CD14-positive monocyte (primary cell): ENCODE data around the gene STARD6. TPM values are rescaled to one million over a fixed set of nuclear protein-coding genes. Genes with fewer than 3 reads are reported as not detected.

Experiments used
- DNase-seq, 3 donors: peaks; one replicate each; pipeline ENCODE4 v3.0.0-alpha.2; 2011 to 2022
- H2AFZ ChIP-seq: 2 replicates; pipeline ENCODE4 v1.6.0; 2012; ENCODE audit warnings: mild to moderate bottlenecking, low read depth, low read length, inconsistent platforms; ENCODE audit not compliant: insufficient read depth, poor library complexity, severe bottlenecking
- H3K27ac ChIP-seq, 2 donors: 1 replicate in 1 of 2; 2 replicates in 1 of 2; pipeline ENCODE4 v1.5.1; 2012 to 2013; ENCODE audit warnings: low read length in 2 of 2, control low read depth in 1 of 2, inconsistent platforms in 1 of 2, low read depth in 1 of 2, mild to moderate bottlenecking in 1 of 2
- H3K27me3 ChIP-seq, 2 donors: one replicate each; pipeline versions ENCODE4 v1.6.0 to v1.6.1; 2011 to 2013; ENCODE audit warnings: low read length in 2 of 2; ENCODE audit not compliant: control insufficient read depth in 2 of 2, insufficient read depth in 2 of 2
- H3K36me3 ChIP-seq, 2 donors: replicated peaks in 1 of 2; 1 replicate in 1 of 2; 2 replicates in 1 of 2; pipeline versions ENCODE4 v1.5.1 to v1.6.1; 2012 to 2013; ENCODE audit warnings: low read length in 2 of 2, control low read depth in 1 of 2, inconsistent platforms in 1 of 2, mild to moderate bottlenecking in 1 of 2; ENCODE audit not compliant: insufficient read depth in 2 of 2, control insufficient read depth in 1 of 2
- H3K4me1 ChIP-seq, 2 donors: 1 replicate in 1 of 2; 2 replicates in 1 of 2; pipeline versions ENCODE4 v1.5.1 to v1.6.1; 2012 to 2013; ENCODE audit warnings: low read length in 2 of 2, control low read depth in 1 of 2, inconsistent platforms in 1 of 2, mild to moderate bottlenecking in 1 of 2, moderate library complexity in 1 of 2; ENCODE audit not compliant: insufficient read depth in 2 of 2, control insufficient read depth in 1 of 2
- H3K4me2 ChIP-seq: replicated peaks from 2 replicates; pipeline ENCODE3; 2012; ENCODE audit warnings: low read length, moderate library complexity, mild to moderate bottlenecking; ENCODE audit not compliant: poor library complexity, severe bottlenecking; ENCODE audit errors: extremely low read depth
- H3K4me3 ChIP-seq, 3 experiments: fragments of 200-600 bp in 1 of 3; sonication (generic) in 1 of 3; replicated peaks in 1 of 3; 1 replicate in 2 of 3; 2 replicates in 1 of 3; pipeline ENCODE4 v1.5.1; 2011 to 2013; ENCODE audit warnings: low read length in 3 of 3, mild to moderate bottlenecking in 3 of 3, control low read depth in 2 of 3, low read depth in 2 of 3, inconsistent platforms in 1 of 3, moderate library complexity in 1 of 3
- H3K79me2 ChIP-seq: 2 replicates; pipeline ENCODE4 v1.6.0; 2012; ENCODE audit warnings: mild to moderate bottlenecking, control low read depth, inconsistent platforms, low read length, moderate library complexity; ENCODE audit not compliant: insufficient read depth
- H3K9ac ChIP-seq: 2 replicates; pipeline ENCODE4 v1.6.0; 2017; ENCODE audit warnings: low read length, mild to moderate bottlenecking; ENCODE audit not compliant: insufficient read depth, poor library complexity, severe bottlenecking
- H3K9me3 ChIP-seq, 2 donors: replicated peaks in 1 of 2; 1 replicate in 1 of 2; 2 replicates in 1 of 2; pipeline versions ENCODE4 v1.5.1 to v1.6.1; 2012 to 2013; ENCODE audit warnings: low read length in 2 of 2, control low read depth in 1 of 2; ENCODE audit not compliant: control insufficient read depth in 1 of 2, insufficient read depth in 1 of 2
- H4K20me1 ChIP-seq: 2 replicates; pipeline ENCODE4 v1.6.0; 2012; ENCODE audit warnings: mild to moderate bottlenecking, low read length, control low read depth, moderate library complexity; ENCODE audit not compliant: insufficient read depth
- H3K27ac Mint-ChIP-seq, 7 donors: one replicate each; pipeline ENCODE4 v1.8.0; 2020; ENCODE audit warnings: mild to moderate bottlenecking in 7 of 7, mixed read lengths in 7 of 7, moderate library complexity in 6 of 7, inconsistent platforms in 2 of 7
- H3K27me3 Mint-ChIP-seq, 3 donors: one replicate each; pipeline ENCODE4 v1.8.0; 2021 to 2022; ENCODE audit warnings: low read depth in 3 of 3, mild to moderate bottlenecking in 3 of 3, mixed read lengths in 3 of 3, moderate library complexity in 3 of 3, inconsistent platforms in 1 of 3
- H3K36me3 Mint-ChIP-seq, 2 donors: one replicate each; pipeline ENCODE4 v1.8.0; 2020; ENCODE audit warnings: mixed read lengths in 2 of 2, inconsistent platforms in 1 of 2, mild to moderate bottlenecking in 1 of 2
- H3K4me1 Mint-ChIP-seq: one replicate; pipeline ENCODE4 v1.8.0; 2020; ENCODE audit warnings: mild to moderate bottlenecking, mixed read lengths
- H3K4me3 Mint-ChIP-seq, 2 donors: one replicate each; pipeline ENCODE4 v1.8.0; 2020; ENCODE audit warnings: mild to moderate bottlenecking in 2 of 2, mixed read lengths in 2 of 2, moderate library complexity in 1 of 2
- H3K9me3 Mint-ChIP-seq, 7 donors: one replicate each; pipeline ENCODE4 v1.8.0; 2020 to 2022; ENCODE audit warnings: mixed read lengths in 7 of 7, mild to moderate bottlenecking in 6 of 7, moderate library complexity in 6 of 7, inconsistent platforms in 2 of 7
- WGBS: methylation state at CpG from one replicate; pipeline ENCODE4 v1.1.5; 2013; ENCODE audit warnings: missing lambda C conversion rate; ENCODE audit not compliant: insufficient coverage; 5-methylcytosine and 5-hydroxymethylcytosine counted together
- intact Hi-C, 2 donors: fragments of 100-400 bp; cut with micrococcal nuclease; formaldehyde crosslinking; loops; one replicate each; pipeline versions ENCODE4 v1.15.0 to v1.15.1; 2023
- polyA plus RNA-seq, 3 donors: library from polyadenylated mRNA; depleted of rRNA in 1 of 3; unstranded in 2 of 3; stranded (reverse) in 1 of 3; fragments of 300-500 nt in 2 of 3; fragments of >200 nt in 1 of 3; fragmentation: Illumina TruSeq in 2 of 3; gene quantifications; 1 replicate in 2 of 3; 2 replicates in 1 of 3; pipeline ENCODE4 v1.2.3, GENCODE V29; 2012 to 2021
- TF ChIP-seq, protein P1 (sequence below): fragments of 200-600 bp; IDR thresholded peaks from one replicate; pipeline ENCODE4 v1.8.0; 2022; ENCODE audit warnings: antibody characterized with exemption, mild to moderate bottlenecking

The STARD6 gene
- polyA plus RNA-seq, 3 donors: not detected

DNA sequence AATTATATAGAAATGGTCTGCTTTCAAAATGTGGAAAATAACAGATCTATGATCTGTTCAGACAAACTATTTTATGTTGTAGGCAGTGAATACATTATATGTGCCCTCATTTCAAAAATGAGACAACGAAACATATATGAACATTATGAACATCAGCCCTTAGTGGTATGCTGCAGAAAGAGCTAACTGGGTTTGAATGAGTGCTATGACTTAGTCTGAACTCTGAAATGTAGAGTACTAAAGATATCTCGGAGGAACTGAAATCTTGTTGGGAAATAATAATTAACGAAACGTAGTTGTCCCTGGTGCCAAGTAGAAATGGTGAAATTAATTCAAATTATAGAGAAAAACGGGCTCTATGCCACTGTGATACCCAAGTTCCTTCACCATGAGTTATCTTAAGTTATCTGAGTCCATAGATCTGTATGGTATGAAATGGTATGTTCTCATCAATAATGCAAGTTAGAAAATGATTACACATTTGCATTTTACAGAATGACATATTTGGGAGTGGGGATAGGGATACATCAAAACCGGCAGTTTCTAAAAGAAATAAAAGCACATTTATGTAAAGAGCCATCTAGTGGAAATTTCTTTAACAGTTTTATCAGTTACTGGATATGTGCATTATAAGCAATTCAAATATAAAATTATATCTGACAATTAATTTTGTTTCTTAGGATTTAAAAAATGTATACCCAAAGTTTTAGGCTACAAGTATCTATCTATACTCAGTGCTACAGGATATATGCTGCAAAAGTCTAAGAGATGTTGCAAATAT, 26.7 kb downstream of the STARD6 start:
- Histone ChIP-seq H3K4me2 (no peak overlapping the region), H3K79me2 (no peaks in the 10 kb centered on the region), H3K9me3 (no peaks in the 10 kb centered on the region), H3K4me3 (no peak overlapping the region), H3K9ac (no peak overlapping the region), H4K20me1 (no peaks in the 10 kb centered on the region), H2AFZ (no peak overlapping the region), H3K27me3 (no peaks in the 10 kb centered on the region), H3K4me1 (no peaks in the 10 kb centered on the region), H3K36me3 (no peaks in the 10 kb centered on the region), H3K27ac (no peak overlapping the region)
- Mint-ChIP-seq H3K9me3 (peaks cover 0 to 1% (median 0%) of the 10 kb centered on the region in 7 donors), H3K27ac (no peak overlapping the region), H3K4me1 (peaks cover 4% of the 10 kb centered on the region), H3K36me3 (no peaks in the 10 kb centered on the region), H3K27me3 (peaks cover 0 to 1% (median 1%) of the 10 kb centered on the region in 3 donors), H3K4me3 (no peak overlapping the region)
- TF ChIP-seq, protein P1, sequence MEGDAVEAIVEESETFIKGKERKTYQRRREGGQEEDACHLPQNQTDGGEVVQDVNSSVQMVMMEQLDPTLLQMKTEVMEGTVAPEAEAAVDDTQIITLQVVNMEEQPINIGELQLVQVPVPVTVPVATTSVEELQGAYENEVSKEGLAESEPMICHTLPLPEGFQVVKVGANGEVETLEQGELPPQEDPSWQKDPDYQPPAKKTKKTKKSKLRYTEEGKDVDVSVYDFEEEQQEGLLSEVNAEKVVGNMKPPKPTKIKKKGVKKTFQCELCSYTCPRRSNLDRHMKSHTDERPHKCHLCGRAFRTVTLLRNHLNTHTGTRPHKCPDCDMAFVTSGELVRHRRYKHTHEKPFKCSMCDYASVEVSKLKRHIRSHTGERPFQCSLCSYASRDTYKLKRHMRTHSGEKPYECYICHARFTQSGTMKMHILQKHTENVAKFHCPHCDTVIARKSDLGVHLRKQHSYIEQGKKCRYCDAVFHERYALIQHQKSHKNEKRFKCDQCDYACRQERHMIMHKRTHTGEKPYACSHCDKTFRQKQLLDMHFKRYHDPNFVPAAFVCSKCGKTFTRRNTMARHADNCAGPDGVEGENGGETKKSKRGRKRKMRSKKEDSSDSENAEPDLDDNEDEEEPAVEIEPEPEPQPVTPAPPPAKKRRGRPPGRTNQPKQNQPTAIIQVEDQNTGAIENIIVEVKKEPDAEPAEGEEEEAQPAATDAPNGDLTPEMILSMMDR: peak; percentile 13
- no peak for DNase-seq
- intact Hi-C loops: no loop called here
- 50% methylated on average over 1 of the region's 6 CpGs for WGBS

DNA sequence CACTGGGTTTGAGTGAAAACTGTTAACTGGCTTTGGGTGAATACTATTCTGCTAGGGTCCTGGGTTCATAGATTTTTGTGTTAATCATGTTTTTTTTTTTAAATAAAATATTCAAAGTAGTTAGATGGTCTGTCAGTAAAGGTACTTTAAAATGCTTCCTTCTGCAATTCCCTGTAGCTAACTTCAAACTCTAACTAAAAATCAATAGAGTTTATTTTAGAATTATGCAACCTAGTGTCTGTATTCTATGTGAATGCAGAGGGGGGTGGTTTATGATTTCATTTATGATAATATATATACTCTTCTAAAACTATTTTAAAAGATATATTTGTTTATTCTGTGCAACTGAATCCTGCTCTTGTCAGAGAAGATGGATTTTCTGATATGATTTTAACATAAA, 27.9 kb downstream of the STARD6 start:
- Histone ChIP-seq H3K4me1 (no peaks in the 10 kb centered on the region), H3K9ac (no peak overlapping the region), H3K36me3 (no peaks in the 10 kb centered on the region), H3K4me3 (no peak overlapping the region), H3K79me2 (no peaks in the 10 kb centered on the region), H3K4me2 (no peak overlapping the region), H2AFZ (no peak overlapping the region), H4K20me1 (no peaks in the 10 kb centered on the region), H3K27me3 (no peaks in the 10 kb centered on the region), H3K27ac (no peak overlapping the region), H3K9me3 (no peaks in the 10 kb centered on the region)
- TF ChIP-seq, protein P1: no peak
- intact Hi-C loops: no loop called here
- no peak for DNase-seq
- no peak overlapping the region for H3K27ac Mint-ChIP-seq
- H3K27me3 Mint-ChIP-seq: no peaks in the 10 kb centered on the region
- no peak overlapping the region for H3K4me3 Mint-ChIP-seq
- no peaks in the 10 kb centered on the region for H3K36me3 Mint-ChIP-seq
- H3K4me1 Mint-ChIP-seq: peaks cover 4% of the 10 kb centered on the region
- no peaks in the 10 kb centered on the region for H3K9me3 Mint-ChIP-seq
